Embryonic facial prominence (tissue), 1 donor: ENCODE results near the gene EXOC3.
"Not testable (repeated sequence)": the region's sequence is repeated elsewhere in the genome, so short reads cannot be mapped to it uniquely, and the experiment has no call there.

Source experiments
- DNase-seq: peaks from one replicate; pipeline ENCODE4 v3.0.0-alpha.2; 2016; ENCODE audit errors: extremely low spot score

Gene EXOC3

GRCh38 chr5:500491-500890 lies 57.5 kb downstream of the EXOC3 start:
- no peak for DNase-seq

GRCh38 chr5:501105-501830 lies 58.3 kb downstream of the EXOC3 start:
- no peak for DNase-seq

- no peak for DNase-seq
Observed at GRCh38 chr5:501831-502184, 58.8 kb downstream of the EXOC3 start.

- DNase-seq = no peak
Observed at GRCh38 chr5:502325-503079, 59.5 kb downstream of the EXOC3 start.

GRCh38 chr5:504326-505154 lies 61.6 kb downstream of the EXOC3 start:
- DNase-seq = no peak

- no peak for DNase-seq
Observed at GRCh38 chr5:505951-506525, 63.1 kb downstream of the EXOC3 start.

GRCh38 chr5:507986-508575 lies 65.1 kb downstream of the EXOC3 start:
- DNase-seq = not testable (repeated sequence)

- DNase-seq = no peak
Observed at GRCh38 chr5:509611-510185, 66.7 kb downstream of the EXOC3 start.

GRCh38 chr5:510521-510920 lies 67.5 kb downstream of the EXOC3 start:
- no peak for DNase-seq

- no peak for DNase-seq
Observed at GRCh38 chr5:511476-511875, 68.5 kb downstream of the EXOC3 start.

GRCh38 chr5:513216-514100 lies 70.5 kb downstream of the EXOC3 start:
- DNase-seq = no peak

- no peak for DNase-seq
Observed at GRCh38 chr5:514101-514485, 71.1 kb downstream of the EXOC3 start.

GRCh38 chr5:514673-515072 lies 71.7 kb downstream of the EXOC3 start:
- no peak for DNase-seq

GRCh38 chr5:515273-515836 lies 72.4 kb downstream of the EXOC3 start:
- no peak for DNase-seq

- no peak for DNase-seq
Observed at GRCh38 chr5:516338-516925, 73.5 kb downstream of the EXOC3 start.
